Fibroblast of lung (primary cell): ENCODE measurements around the gene SLC13A3.

Source experiments
- CTCF ChIP-seq, 2 donors: IDR thresholded peaks in 1 of 2; conservative IDR thresholded peaks in 1 of 2; 1 replicate in 1 of 2; 2 replicates in 1 of 2; pipeline ENCODE4 v1.5.1; 2011 to 2012; ENCODE audit warnings: low read length in 2 of 2, control low read depth in 1 of 2, inconsistent platforms in 1 of 2, low read depth in 1 of 2, mild to moderate bottlenecking in 1 of 2
- EZH2 ChIP-seq: IDR thresholded peaks from 2 replicates; pipeline ENCODE4 v1.5.1; 2012; ENCODE audit warnings: low read length, control low read depth, mild to moderate bottlenecking; ENCODE audit errors: missing control alignments

- TF ChIP-seq EZH2 (no peak), CTCF (conservative IDR thresholded peaks at IDR 0.05 in 1 of 2, IDR thresholded peaks at IDR 0.05 in 1 of 2; ENCODE audit: low read depth in 1 of 2, low read length in 2 of 2) (peak; percentile 68 to 86)
These were observed 30.0 kb upstream of the SLC13A3 start for GRCh38 chr20:46681032-46681854.
